Mammary epithelial cell (primary cell): ENCODE measurements around the gene PPT1.

Experiments used
- CTCF ChIP-seq, 2 donors: IDR thresholded peaks in 1 of 2; conservative IDR thresholded peaks in 1 of 2; 2 replicates each; pipeline ENCODE4 v1.5.1; 2011 to 2012; ENCODE audit warnings: inconsistent platforms in 2 of 2, low read length in 2 of 2, mild to moderate bottlenecking in 2 of 2, control low read depth in 1 of 2, low read depth in 1 of 2; ENCODE audit not compliant: insufficient read depth in 1 of 2; ENCODE audit errors: extremely low read depth in 1 of 2
- EZH2 ChIP-seq: IDR thresholded peaks from 2 replicates; pipeline ENCODE4 v1.6.1; 2012; ENCODE audit warnings: low read length, inconsistent platforms, borderline replicate concordance

GRCh38 chr1:40094466-40095110 lies 2.5 kb downstream of the PPT1 start:
- TF ChIP-seq CTCF (conservative IDR thresholded peaks at IDR 0.05 in 1 of 2, IDR thresholded peaks at IDR 0.05 in 1 of 2; ENCODE audit: extremely low read depth in 1 of 2, insufficient read depth in 1 of 2, low read depth in 1 of 2, low read length in 2 of 2) (no peak), EZH2 (no peak)
